NCI-H510A treated with DMSO at 0.1 percent for 48 hours (cell line): ENCODE measurements around the gene RPS6KA3.

Experiments
- DNase-seq: peaks from one replicate; lab custom pipeline; 2025; lab: John Stamatoyannopoulos, UW

RPS6KA3 gene

DNA sequence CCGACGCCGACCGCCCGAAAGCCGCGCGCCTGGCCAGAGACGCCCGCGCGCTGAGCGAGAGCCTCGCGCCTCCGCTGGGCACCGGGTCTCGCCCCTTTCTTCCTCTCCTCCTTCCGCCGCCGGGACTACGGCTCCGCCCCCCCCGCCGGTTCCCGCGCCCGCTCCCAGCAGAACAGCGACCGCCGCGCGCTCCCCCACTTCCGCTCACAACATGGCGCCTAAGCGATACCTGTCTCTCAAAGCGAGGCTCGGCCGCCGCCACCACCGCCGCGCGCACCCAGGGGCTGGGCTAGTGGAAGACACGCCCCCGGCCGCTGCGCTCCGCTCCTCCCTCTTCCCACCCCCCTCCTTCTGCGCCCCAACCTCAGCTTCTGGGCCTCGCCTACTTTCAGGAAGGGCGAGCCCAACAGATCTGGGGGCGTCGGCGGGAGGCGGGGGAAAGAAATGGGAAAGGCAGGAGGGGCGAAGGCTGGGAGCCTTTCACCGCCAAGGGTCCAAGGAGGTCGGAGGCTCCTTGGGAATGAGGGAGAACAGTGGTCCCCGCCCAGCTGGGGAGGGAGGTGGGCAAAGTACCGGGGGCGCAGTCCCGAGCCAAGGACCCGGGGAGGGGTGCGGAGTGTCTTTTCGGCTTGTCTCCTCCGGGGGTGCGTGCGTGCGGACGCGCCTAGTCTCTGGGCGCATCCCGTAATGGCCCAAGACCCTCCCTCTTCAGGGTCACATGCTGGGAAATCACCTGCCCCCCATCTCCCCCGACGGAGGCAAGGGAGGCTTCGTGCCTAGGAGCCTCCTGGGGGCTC lies at the start of gene RPS6KA3:
Gene RPS6KA3 (minus strand): TSS at position 100 of the 797 bp plus-strand sequence. CDS start 277 bp downstream, outside the sequence.
- DNase-seq, result peak; percentile 63

DNA sequence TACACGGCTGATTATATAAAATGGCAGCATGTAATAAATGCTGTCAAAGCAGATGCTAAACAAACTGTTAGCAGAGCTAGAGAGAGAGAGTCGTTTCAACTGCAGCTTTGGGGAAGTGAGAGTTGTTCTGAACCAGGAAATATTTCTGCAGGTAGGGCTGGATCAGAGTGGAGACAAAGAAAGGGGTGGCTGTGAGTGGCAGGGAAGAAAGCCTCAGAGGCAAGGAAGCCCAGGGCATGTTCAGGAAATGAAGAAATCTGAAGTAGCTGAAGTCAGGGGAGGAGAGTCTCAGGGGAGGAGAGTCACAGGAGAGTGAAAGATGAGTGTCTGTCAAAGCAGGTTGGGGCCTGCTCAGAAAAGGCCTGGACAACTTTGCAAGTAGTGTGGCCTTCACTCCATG lies 48.4 kb upstream of the RPS6KA3 start:
- no peak for DNase-seq

DNA sequence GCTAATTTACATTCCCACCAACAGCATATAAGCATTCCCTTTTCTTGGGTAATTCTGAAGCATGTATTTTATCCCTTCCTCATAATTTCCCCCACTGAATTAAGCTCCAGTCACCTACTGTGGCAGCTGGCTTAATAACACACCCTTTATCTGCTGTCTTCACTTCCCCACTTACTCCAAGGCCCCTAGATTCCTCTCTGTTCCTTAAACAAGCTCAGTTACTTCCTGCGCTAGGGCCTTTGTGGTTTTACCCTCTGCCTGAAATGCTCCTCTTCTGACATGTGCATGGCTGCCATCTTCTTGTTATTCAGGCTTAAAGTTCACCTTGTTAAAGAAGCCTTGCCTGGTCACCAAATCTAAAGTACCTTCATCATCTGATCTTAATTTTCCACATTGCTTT lies 47.2 kb upstream of the RPS6KA3 start:
- DNase-seq, result no peak

DNA sequence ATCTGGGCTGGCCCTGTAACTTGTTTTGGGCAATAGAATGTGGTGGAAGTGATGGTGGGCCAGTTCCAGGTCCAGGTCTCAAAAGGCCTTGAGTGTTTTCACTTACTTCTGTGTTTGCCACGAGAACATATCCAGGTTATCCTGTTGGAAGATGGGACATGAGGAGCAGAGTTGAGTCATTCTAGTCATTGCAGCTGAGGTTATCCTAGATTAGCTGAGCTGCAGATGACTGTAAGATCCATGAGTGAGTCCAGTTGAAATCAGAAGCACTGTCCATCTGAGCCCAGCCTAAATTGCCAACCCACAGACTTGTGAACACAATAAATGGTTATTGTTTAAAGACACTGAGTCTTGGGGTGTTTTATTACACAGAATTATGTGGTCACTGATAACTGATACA lies 45.3 kb upstream of the RPS6KA3 start:
- no peak for DNase-seq

DNA sequence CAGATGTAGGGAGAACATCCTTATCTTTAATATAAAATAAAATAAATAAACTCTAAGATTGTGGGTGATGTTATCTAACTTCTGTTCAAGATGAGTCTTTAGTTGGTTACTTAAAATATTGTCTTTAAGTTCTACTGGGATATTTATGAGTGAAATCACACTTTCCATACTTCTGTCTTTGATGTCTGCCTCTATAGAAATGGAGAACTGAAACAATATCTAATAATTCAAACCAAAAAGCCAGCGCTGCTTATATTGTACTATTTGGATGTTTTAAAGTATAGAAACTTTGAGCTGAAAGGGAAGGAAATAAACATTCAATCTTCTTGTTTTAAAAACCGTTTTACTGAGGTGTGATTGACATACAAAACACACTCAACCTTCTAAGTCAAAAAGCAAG lies 44.8 kb upstream of the RPS6KA3 start:
- DNase-seq, result no peak

DNA sequence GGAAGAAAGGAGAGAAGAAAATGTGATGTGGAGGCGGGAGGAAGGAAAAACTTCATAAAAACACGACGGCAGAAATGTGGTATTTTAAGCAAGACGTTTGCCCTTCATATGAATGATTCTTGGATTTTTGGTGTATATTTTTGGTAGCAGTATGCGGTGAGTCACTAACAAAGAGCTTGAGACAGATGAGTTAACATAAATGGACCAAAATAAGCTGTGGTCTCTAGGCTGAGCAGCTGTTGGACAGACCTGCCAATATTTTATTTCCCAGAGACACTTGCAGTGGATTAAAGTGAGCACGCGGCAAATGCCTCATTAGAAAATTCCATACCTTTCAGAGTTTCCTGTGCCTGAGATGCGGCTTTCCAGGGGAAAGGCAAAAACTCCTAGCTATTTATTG lies 43.1 kb upstream of the RPS6KA3 start:
- DNase-seq, result no peak

DNA sequence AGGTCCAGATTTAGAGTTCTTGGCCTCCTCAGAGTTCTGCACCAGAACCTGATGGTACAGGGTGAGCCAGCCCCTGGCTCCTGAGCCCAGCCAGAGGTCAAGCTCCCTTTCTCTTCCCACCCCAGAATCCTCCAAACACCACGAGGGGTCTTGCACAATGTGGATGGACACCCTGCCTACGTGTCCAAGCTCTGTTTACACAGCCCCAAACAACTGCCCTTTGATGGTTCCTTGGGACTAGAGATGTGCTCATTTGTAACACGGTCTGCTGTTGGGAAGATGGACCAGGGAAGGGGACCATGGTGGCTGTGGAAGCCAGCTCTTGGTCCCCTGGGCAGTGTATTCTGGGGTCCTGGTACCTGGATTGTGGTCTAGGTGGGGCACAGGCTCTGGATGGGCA lies 40.0 kb upstream of the RPS6KA3 start:
- no peak for DNase-seq

DNA sequence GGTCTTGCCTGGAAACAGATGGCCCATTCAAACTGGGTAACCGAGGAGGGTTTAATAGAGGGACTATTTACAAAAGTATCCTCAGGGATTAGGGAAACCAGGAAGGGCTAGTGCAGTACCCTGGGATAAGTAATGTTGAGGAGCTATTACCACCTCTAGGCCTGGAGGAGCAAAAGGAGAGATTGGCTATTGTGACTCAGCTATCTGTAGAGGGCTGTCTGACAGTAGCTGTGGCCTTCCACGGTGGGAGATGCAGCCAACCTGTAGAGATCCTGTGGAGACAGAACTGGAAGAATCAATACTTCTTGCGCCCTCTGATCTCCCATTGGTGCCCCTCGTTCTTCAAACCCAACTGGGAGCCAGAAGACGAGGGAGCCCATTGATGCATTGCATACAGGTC lies 34.1 kb upstream of the RPS6KA3 start:
- DNase-seq, result no peak

DNA sequence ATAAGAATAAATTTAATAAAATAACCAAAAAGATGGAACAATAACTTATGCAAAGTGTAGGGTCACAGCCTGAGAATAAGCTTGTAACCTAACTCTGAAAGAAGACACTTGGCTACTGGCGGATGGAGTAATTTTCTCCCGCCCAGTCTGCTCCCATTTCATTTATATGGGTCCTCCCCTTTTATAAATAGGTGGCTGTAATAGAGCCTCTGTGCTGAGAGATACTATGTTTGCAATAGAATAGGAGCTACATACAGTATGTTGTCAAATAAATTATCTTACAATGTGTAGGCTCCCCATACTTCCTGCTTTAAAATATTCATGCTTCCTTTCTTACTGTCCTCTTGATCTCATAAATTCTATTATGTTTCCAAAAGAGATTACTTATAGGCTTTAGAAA lies 28.2 kb upstream of the RPS6KA3 start:
- DNase-seq, result no peak

DNA sequence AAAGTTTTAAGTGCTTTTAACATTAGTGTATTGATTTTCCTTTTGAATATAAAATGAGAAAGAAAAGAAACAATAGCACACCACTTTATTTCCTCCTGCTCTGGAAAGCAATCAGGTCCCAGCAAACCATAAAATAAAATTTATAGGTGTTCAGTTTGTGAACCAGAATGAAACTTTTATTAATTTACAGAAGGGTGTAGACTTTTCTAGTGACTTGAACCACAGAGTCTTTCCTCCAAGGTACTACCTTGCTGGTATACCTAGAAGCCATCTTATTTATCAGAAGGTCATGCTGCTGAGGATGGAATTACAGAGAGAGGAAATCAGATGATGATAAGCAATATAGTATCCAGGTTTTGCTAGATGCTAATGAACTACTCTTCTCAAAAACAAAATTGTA lies 27.6 kb upstream of the RPS6KA3 start:
- DNase-seq, result no peak

DNA sequence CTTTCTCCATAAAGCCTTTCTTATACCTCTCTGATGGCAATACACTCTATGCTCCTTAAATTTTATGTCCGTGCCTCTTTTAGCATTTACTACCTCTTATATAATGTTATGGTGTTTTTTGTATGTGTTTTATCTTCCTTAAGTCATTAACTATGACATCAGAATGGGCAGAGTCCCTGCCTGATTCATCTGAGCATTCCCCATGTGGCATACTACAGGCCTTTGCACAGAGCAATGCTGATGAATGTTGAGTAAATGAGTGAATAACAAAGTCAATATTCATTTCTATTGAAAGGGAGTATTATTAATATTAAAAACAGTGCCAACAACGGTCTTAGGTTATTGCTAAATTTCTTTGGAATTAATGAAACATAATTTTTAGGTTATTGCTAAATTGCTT lies 18.8 kb upstream of the RPS6KA3 start:
- no peak for DNase-seq

DNA sequence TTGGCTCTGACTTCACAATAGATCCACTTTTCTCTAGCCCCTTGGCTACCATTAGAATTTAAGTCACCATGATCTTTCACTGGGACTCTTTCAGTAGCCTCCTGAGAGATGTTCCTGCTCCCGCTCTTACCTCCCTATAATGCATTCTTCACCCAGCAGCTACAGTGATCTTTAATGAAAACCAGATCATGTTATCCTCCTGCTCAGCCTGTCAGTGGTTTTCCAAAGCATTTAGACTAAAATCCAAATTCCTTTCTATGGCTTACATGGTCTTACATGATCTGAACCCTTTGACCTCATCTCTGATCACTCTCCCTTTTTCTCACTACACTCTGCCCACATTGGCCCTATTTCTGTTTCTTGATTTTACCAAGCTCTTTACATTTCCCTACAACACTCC lies 18.3 kb upstream of the RPS6KA3 start:
- DNase-seq, result no peak

DNA sequence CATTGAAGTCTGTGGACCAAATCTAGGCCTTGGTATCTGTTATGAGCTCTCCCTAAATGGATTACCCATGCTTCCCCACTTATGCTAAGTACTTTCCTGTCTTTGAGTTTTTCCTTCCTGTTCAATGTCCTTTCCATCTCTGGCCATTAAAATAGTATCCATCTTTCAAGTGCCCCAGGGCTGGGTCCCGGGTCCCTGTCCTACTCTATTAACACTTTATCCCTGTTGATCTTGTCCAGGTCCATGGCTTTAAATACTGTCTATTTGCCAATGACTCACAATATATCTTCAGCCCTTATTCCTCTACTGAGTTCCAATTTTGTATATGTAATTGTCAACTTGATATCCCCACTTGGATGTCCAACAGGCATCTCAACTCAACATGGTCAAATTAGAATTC lies 17.7 kb upstream of the RPS6KA3 start:
- no peak for DNase-seq

DNA sequence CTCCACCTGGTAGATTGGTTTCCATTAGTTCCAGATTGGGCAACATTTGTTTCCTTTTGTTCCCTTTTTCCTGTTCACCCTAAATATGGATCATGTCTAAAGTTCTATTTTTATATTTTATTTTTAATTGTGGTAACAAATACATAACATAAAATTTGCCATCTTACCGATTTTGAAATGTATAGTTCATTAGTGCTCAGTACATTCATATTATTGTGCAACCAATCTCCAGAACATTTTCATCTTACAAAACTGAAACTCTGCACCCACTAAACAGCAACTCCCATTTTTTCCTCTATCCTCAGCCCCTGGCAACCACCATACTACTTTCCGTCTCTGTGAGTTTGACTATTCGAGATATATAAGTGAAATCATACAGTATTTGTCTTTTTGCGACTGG lies 14.2 kb upstream of the RPS6KA3 start:
- DNase-seq, result no peak

DNA sequence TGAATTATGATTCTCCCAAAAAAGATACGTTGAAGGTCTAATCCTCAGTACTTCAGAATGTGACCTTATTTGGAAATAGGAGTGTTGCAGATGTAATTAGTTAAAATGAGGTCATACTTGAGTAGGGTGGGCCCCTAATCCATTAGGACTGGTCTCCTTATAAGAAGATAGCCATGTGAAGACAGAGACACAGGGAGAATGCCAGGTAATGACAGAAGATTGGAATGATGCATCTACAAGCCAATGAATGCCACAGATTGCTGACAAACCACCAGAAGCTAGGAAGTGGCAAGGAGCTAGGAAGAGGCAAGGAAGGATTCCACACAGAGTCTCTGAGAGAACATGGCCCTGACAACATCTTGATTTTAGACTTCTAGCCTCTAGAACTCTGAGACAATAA lies 7.4 kb upstream of the RPS6KA3 start:
- DNase-seq, result no peak

DNA sequence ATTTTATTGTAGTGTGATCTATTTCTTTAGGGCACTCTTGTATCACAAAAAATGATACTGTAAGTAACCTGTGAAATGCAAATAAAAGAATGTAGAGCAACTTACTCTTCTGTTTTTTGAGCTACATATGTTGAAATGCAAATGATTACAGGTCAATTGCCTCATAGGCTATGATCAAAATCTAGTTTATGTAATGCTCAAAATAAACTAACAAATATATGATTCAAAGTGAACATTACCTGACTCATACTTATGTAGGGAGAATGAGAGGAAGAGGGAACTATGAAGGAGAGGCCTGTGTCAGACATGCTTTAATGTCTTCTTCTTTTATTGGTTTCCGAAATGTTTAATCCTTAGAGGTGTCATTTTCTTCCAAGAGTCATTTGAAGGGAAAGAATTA lies 5.0 kb upstream of the RPS6KA3 start:
- no peak for DNase-seq

DNA sequence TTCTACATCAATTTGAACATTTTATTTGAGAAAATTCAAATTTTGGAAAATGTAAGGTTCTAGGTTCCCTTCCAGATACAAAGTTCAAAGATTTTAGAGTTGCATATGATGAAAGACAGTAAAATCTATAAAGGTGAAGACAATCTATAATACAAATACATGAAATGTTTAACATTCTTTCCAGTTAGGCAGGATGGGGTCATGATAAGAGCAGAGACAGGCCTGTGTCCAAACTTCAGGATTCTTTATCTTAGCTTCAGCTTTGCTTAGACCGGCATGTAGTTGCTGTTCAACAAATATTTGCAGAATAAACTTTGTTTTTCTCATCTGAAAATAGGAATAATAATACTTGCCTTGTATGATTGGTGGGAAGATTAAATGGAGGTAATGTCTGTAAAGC lies 4.5 kb upstream of the RPS6KA3 start:
- no peak for DNase-seq

DNA sequence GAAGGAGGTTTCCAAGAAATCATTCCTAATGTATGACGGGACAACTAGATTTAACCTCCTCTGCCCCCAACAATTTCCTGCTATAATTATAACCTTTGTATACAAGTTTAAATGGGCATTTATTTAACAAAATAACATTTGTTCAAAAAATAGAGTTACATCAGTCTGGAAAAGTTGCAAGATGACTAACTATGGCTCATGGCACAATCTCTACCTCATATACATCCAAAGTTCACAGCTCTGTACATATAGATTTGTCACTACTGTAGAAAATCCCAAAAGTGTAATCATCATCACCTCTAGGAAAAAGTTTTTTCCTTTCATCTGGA lies 3.8 kb upstream of the RPS6KA3 start:
- DNase-seq, result no peak

DNA sequence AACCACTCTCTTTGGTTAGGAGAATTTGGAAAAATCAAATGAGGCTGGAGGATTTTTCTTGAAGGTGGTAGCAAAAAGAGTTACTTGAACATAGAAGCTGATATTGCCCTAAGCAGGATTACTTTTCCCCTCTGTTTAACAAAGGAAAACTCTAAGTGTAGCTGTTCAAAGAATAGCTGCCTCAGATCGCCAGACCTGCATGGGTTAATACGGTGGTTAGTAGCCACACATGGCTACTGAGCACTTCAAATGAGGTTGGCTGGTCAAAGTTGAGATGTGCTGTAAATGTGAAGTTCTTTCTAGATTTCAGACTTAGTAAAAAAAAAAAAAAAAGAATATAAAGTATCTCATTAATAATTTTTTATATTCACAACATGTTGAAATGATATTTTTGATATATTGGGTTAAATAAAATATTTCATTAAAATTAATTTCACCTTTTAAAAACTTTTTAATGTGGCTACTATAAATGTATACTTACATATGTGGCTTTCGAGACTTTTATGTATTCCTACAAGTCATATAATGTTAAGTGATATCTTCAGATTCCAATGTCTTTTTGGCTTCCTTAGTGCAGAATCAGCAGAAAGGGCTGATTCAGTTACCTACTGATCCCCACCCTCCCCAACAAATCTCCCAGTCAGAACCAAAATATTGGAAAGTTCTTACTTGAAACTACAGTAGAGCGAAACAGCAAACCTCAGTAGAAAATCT lies 3.3 kb upstream of the RPS6KA3 start:
- DNase-seq, result no peak

DNA sequence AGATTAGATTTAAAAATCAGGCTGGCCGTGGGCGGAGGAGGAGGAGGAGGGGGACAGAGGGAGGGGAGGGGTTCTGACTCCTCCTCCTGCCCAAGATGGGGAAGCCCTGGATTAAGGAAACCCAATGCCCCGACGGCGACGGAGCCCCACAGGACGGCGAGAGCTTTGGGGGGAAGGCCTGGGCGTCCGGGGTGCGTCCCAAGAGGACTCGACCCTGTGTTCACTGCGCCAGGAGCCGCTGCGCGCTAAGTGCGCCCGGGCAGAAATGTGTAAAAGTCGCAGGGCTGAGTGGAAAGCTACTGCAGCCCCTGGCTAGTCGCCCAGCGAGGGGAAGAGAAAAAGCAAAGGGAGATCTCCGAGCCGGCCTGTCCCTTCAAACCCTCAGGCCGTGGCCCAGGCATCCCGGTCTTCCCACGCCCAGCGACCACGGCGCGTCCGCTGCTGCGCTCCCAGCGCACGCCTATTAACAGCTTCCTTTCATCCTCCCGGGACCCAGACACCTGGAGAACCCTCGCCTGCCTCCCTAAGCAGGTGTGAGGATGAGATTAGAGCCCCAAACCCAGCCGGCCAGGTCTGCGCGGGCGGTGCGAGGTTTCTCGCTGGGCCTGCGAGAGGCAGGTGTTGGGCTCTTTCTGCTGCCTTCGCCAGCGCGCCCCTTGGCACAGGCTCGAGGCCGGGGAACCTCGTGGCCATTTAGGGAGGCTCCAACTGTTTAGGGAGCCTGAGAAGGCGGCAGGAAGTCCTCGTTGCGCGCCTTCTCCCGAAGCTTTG lies 1.4 kb upstream of the RPS6KA3 start:
- DNase-seq, result peak; percentile 27

DNA sequence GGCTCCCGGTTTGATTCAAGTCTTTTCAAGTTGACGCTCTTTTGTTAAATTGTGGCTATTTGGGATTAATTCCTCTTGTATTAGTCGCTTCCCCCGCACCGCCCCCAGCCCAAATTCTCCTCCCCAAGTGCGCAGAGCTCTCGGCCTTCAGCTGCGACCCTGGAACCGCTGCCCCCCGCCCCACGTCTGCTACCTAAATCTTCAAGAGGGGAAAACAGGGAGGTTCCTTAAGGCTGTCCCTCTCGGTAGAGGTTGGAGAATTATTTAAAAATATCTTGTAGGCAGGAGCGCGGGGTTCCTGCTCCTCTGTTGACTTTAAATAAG lies 860 bp upstream of the RPS6KA3 start:
- DNase-seq, result no peak

DNA sequence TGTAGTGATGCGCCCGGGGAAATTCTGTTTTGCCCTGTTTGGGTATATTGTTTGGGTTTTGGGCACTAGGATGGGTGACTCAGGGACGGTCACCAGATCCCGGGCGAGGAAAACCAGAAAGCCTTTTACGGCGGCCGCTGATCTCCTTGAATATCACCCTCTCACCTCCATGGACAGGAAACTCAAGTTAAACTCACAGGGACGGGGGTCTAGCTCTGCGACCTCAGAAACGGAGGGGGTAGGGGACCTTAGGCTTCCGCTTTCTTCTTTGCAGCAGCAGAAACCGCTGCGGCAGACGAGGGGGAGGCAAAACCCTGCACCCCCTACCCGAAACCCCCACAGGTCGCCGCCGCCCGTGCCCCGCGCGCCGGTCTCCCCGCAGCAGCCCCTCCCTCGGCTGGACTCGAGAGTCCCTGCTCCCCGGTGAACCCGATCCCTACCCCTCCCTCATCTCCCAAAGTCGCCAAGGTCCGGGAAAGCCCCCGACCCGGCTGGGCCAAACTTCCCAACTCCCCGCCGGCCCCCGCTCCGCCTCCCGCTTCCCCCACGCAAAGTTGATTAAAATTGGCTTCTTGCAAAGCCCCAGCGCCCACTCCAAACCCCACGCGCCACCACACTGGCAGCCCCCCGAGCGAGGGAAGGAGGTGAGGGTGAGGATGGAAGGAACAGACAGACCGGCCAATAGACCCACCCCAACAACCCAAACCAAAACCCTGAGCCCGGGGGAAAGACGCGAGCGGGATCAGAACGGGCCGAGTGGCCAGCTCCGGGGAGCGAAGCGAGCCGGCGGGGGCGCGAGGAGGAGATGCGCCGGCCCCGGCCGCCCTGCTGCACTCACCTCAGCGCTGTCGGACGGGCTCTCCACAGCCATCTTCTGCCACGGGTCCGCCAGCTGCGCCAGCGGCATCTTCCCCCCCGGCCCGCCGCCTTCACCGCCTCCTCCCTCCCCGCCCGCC lies 705 bp downstream of the RPS6KA3 start:
- DNase-seq, result no peak
